ENCODE results near the gene ERAP2.

The ERAP2 gene

GRCh38 chr5:96852759-96853158, 23.5 kb upstream of the ERAP2 start:
- TF ChIP-seq, protein P1, sequence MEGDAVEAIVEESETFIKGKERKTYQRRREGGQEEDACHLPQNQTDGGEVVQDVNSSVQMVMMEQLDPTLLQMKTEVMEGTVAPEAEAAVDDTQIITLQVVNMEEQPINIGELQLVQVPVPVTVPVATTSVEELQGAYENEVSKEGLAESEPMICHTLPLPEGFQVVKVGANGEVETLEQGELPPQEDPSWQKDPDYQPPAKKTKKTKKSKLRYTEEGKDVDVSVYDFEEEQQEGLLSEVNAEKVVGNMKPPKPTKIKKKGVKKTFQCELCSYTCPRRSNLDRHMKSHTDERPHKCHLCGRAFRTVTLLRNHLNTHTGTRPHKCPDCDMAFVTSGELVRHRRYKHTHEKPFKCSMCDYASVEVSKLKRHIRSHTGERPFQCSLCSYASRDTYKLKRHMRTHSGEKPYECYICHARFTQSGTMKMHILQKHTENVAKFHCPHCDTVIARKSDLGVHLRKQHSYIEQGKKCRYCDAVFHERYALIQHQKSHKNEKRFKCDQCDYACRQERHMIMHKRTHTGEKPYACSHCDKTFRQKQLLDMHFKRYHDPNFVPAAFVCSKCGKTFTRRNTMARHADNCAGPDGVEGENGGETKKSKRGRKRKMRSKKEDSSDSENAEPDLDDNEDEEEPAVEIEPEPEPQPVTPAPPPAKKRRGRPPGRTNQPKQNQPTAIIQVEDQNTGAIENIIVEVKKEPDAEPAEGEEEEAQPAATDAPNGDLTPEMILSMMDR (IDR thresholded peaks at IDR 0.05; ENCODE audit: insufficient read depth, low read depth, low read length, missing control alignments) = no peak
- H3K4me3 ChIP-seq (ENCODE audit: low read depth, low read length) = no peak overlapping the region
- DNase-seq (ENCODE audit: low read depth) = no peak

DNA sequence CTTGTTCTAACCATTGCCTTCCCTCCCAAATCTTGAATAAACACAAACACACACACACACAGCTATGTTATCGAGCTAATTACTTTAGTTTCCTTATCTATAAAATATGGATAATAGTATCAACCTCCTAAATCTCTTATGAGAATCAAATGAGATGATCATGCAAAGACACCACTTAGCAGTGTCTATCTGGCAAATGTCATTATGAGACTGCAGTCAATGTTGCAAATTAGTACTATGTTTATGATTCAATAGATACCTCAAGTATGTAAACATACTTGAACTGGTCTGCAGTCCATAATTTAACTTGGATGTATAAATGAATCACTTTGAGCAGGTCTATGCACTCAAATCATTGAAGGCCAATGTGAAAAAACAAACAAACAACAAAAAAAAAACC, 22.2 kb upstream of the ERAP2 start:
- no peak for DNase-seq (ENCODE audit: low read depth)
- TF ChIP-seq, protein P1 (IDR thresholded peaks at IDR 0.05; ENCODE audit: insufficient read depth, low read depth, low read length, missing control alignments) = no peak
- H3K4me3 ChIP-seq (ENCODE audit: low read depth, low read length) = no peak overlapping the region

DNA sequence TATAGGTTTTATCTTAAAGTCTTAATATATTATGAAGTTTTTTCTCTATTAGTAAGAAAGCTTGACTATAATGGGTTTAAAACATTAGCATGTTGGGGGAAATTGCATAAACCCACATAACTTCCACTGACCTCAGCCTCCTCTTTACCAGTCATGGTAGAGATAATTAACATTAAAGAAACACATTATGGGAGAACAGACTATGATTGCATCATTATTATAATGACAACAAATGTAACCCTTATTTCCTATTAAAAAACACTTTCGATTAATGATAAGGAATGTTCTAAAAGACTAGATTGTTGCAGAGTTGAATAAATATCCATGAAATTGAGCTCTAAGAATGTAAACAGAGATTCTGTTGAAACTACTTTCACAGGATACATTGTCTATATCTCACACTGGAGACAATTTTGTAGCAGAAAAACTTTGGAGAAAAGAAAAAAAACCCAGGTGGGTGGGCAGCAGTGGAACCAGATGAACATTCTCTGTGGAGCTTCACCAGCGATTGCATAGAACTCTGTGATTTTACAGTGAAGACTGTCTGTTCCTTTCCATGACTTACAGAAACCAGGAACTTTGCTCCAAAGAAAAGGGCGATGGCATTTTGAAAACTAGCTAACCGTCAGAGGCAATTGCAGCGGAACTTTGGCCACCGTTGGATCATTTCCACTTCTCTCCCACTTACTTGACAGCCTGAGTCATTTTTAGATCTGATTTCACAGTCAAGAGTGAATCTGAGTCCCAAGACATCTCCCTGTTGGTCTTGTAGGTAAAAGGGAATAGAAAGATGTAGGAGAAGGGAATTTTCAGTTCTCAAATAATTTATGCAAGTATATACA, 21.0 kb upstream of the ERAP2 start:
- TF ChIP-seq, protein P1 (IDR thresholded peaks at IDR 0.05; ENCODE audit: insufficient read depth, low read depth, low read length, missing control alignments) = no peak
- H3K4me3 ChIP-seq (ENCODE audit: low read depth, low read length) = no peak overlapping the region
- DNase-seq (ENCODE audit: low read depth) = no peak

- TF ChIP-seq, protein P1 (IDR thresholded peaks at IDR 0.05; ENCODE audit: insufficient read depth, low read depth, low read length, missing control alignments) = no peak
- H3K4me3 ChIP-seq (ENCODE audit: low read depth, low read length) = no peak overlapping the region
- DNase-seq (ENCODE audit: low read depth) = no peak
These were observed 19.9 kb upstream of the ERAP2 start for GRCh38 chr5:96856371-96856770.

- no peak for DNase-seq (ENCODE audit: low read depth)
- H3K4me3 ChIP-seq (ENCODE audit: low read depth, low read length) = no peak overlapping the region
- TF ChIP-seq, protein P1 (IDR thresholded peaks at IDR 0.05; ENCODE audit: insufficient read depth, low read depth, low read length, missing control alignments) = no peak
These were observed 18.8 kb upstream of the ERAP2 start for GRCh38 chr5:96857454-96857853.

DNA sequence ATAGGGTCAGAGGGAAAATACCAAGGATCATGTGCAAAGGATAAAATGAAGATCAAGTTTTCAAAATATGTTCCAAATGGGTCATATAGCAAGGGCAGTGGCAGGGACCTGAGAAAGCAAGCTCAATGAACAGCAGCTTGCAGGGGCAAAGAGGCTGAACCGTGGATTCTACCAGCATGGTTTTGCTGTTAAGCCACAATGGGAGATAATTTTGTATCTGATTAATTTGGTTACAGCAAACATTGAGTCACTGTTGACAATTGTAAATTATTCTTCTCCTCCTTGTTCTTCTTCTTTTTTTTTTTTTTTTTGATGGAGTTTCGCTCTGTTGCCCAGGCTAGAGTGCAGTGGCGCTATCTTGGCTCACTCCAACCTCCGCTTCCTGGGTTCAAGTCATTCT, 18.4 kb upstream of the ERAP2 start:
- H3K4me3 ChIP-seq (ENCODE audit: low read depth, low read length) = no peak overlapping the region
- TF ChIP-seq, protein P1 (IDR thresholded peaks at IDR 0.05; ENCODE audit: insufficient read depth, low read depth, low read length, missing control alignments) = no peak
- DNase-seq (ENCODE audit: low read depth) = no peak

DNA sequence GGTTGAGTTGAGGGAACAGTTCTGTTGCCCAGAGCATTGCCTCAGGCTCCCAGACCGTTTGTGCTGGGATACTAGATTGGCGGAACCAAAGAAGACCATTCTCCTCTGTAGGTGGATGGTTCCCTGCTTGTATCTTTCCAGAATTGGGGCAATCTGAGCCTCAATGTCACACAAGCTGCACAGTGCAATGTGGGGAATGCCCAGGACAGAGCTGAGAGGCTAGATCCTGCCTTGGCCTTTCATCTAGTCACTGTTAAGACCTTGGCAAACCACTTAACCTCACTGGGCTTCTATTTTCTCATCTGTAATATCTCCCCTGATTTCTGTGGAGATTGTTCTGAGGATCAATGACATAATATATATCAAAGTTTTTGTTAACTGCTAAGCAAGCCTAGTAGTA, 16.9 kb upstream of the ERAP2 start:
- no peak for DNase-seq (ENCODE audit: low read depth)
- TF ChIP-seq, protein P1 (IDR thresholded peaks at IDR 0.05; ENCODE audit: insufficient read depth, low read depth, low read length, missing control alignments) = no peak
- no peak overlapping the region for H3K4me3 ChIP-seq (ENCODE audit: low read depth, low read length)
